ENCODE data around the gene PKN1. TPM values are rescaled to one million over a fixed set of nuclear protein-coding genes. Genes with fewer than 3 reads are reported as not detected.

The PKN1 gene
- total and polyA plus RNA-seq, 10 of the 15 experiments (the other 5 are each of a cell fraction or from before 2014, with no cell fraction given), result 1.0 to 189 (median 52.7) TPM

DNA sequence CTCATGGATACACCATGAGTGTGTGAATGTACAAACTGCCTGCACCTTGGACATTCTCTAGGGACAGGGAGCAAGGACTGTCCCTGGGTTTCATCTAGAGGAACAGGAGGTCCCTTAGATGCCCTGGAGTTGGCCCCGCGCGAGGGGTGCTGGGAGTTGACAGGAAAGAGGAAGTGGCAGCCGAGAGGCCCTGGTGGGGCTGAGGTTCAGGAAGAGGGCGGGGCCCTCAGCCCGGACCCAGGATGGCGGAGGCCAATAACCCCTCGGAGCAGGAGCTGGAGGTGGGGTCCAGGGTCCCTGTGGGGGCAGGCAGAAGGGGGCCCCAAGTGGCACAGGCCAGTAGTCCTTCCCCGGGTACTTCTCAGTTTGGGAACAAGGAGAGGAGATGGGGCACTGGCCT, 6.9 kb downstream of the PKN1 start (continued):
- TF ChIP-seq, protein P1, sequence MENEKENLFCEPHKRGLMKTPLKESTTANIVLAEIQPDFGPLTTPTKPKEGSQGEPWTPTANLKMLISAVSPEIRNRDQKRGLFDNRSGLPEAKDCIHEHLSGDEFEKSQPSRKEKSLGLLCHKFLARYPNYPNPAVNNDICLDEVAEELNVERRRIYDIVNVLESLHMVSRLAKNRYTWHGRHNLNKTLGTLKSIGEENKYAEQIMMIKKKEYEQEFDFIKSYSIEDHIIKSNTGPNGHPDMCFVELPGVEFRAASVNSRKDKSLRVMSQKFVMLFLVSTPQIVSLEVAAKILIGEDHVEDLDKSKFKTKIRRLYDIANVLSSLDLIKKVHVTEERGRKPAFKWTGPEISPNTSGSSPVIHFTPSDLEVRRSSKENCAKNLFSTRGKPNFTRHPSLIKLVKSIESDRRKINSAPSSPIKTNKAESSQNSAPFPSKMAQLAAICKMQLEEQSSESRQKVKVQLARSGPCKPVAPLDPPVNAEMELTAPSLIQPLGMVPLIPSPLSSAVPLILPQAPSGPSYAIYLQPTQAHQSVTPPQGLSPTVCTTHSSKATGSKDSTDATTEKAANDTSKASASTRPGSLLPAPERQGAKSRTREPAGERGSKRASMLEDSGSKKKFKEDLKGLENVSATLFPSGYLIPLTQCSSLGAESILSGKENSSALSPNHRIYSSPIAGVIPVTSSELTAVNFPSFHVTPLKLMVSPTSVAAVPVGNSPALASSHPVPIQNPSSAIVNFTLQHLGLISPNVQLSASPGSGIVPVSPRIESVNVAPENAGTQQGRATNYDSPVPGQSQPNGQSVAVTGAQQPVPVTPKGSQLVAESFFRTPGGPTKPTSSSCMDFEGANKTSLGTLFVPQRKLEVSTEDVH (IDR thresholded peaks at IDR 0.05; ENCODE audit: low read depth, partially characterized antibody), result peak; percentile 43
- TF ChIP-seq EED (IDR thresholded peaks at IDR 0.05; ENCODE audit: low read depth) (peak; percentile 66), POLR2AphosphoS5 (IDR thresholded peaks at IDR 0.05; ENCODE audit: low read length) (peak; percentile 77; the same call in 1 of the 2 replicates), NBN (IDR thresholded peaks at IDR 0.05) (peak; percentile 68; the same call in 1 of the 2 replicates), SMAD1 (IDR thresholded peaks at IDR 0.05; ENCODE audit: low read depth, partially characterized antibody) (no peak), CBX3 (IDR thresholded peaks at IDR 0.05; ENCODE audit: borderline replicate concordance, low read depth) (no peak), ZNF274 (IDR thresholded peaks at IDR 0.05; ENCODE audit: insufficient read depth, insufficient read length) (no peak), NR2C1 (IDR thresholded peaks at IDR 0.05) (peak; percentile 14; the same call in 1 of the 2 replicates), MTA2 (IDR thresholded peaks at IDR 0.05; ENCODE audit: low read depth) (0 out of 2 replicates have a peak, but pooled peaks have one; percentile 33), FOXM1 (IDR thresholded peaks at IDR 0.05; ENCODE audit: low read depth, low read length) (no peak), TCF12 (IDR thresholded peaks at IDR 0.05; ENCODE audit: low read depth, low read length) (no peak), NFYA (IDR thresholded peaks at IDR 0.05; ENCODE audit: borderline replicate concordance, low read depth, low read length) (no peak), SMAD5 (IDR thresholded peaks at IDR 0.05; ENCODE audit: low read depth) (peak; percentile 29; the same call in 1 of the 2 replicates), SREBF2 (IDR thresholded peaks at IDR 0.05; ENCODE audit: low read length) (no peak)
- TF ChIP-seq, protein P2, sequence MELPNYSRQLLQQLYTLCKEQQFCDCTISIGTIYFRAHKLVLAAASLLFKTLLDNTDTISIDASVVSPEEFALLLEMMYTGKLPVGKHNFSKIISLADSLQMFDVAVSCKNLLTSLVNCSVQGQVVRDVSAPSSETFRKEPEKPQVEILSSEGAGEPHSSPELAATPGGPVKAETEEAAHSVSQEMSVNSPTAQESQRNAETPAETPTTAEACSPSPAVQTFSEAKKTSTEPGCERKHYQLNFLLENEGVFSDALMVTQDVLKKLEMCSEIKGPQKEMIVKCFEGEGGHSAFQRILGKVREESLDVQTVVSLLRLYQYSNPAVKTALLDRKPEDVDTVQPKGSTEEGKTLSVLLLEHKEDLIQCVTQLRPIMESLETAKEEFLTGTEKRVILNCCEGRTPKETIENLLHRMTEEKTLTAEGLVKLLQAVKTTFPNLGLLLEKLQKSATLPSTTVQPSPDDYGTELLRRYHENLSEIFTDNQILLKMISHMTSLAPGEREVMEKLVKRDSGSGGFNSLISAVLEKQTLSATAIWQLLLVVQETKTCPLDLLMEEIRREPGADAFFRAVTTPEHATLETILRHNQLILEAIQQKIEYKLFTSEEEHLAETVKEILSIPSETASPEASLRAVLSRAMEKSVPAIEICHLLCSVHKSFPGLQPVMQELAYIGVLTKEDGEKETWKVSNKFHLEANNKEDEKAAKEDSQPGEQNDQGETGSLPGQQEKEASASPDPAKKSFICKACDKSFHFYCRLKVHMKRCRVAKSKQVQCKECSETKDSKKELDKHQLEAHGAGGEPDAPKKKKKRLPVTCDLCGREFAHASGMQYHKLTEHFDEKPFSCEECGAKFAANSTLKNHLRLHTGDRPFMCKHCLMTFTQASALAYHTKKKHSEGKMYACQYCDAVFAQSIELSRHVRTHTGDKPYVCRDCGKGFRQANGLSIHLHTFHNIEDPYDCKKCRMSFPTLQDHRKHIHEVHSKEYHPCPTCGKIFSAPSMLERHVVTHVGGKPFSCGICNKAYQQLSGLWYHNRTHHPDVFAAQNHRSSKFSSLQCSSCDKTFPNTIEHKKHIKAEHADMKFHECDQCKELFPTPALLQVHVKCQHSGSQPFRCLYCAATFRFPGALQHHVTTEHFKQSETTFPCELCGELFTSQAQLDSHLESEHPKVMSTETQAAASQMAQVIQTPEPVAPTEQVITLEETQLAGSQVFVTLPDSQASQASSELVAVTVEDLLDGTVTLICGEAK (IDR thresholded peaks at IDR 0.05; ENCODE audit: borderline replicate concordance), result peak; percentile 64; the same call in 1 of the 2 replicates
- TF ChIP-seq, protein P3, sequence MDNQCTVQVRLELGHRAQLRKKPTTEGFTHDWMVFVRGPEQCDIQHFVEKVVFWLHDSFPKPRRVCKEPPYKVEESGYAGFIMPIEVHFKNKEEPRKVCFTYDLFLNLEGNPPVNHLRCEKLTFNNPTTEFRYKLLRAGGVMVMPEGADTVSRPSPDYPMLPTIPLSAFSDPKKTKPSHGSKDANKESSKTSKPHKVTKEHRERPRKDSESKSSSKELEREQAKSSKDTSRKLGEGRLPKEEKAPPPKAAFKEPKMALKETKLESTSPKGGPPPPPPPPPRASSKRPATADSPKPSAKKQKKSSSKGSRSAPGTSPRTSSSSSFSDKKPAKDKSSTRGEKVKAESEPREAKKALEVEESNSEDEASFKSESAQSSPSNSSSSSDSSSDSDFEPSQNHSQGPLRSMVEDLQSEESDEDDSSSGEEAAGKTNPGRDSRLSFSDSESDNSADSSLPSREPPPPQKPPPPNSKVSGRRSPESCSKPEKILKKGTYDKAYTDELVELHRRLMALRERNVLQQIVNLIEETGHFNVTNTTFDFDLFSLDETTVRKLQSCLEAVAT (IDR thresholded peaks at IDR 0.05), result 0 out of 2 replicates have a peak, but pooled peaks have one; percentile 19
- TF ChIP-seq, protein P4, sequence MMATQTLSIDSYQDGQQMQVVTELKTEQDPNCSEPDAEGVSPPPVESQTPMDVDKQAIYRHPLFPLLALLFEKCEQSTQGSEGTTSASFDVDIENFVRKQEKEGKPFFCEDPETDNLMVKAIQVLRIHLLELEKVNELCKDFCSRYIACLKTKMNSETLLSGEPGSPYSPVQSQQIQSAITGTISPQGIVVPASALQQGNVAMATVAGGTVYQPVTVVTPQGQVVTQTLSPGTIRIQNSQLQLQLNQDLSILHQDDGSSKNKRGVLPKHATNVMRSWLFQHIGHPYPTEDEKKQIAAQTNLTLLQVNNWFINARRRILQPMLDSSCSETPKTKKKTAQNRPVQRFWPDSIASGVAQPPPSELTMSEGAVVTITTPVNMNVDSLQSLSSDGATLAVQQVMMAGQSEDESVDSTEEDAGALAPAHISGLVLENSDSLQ (IDR thresholded peaks at IDR 0.05), result peak; percentile 39
- TF ChIP-seq, protein P5, sequence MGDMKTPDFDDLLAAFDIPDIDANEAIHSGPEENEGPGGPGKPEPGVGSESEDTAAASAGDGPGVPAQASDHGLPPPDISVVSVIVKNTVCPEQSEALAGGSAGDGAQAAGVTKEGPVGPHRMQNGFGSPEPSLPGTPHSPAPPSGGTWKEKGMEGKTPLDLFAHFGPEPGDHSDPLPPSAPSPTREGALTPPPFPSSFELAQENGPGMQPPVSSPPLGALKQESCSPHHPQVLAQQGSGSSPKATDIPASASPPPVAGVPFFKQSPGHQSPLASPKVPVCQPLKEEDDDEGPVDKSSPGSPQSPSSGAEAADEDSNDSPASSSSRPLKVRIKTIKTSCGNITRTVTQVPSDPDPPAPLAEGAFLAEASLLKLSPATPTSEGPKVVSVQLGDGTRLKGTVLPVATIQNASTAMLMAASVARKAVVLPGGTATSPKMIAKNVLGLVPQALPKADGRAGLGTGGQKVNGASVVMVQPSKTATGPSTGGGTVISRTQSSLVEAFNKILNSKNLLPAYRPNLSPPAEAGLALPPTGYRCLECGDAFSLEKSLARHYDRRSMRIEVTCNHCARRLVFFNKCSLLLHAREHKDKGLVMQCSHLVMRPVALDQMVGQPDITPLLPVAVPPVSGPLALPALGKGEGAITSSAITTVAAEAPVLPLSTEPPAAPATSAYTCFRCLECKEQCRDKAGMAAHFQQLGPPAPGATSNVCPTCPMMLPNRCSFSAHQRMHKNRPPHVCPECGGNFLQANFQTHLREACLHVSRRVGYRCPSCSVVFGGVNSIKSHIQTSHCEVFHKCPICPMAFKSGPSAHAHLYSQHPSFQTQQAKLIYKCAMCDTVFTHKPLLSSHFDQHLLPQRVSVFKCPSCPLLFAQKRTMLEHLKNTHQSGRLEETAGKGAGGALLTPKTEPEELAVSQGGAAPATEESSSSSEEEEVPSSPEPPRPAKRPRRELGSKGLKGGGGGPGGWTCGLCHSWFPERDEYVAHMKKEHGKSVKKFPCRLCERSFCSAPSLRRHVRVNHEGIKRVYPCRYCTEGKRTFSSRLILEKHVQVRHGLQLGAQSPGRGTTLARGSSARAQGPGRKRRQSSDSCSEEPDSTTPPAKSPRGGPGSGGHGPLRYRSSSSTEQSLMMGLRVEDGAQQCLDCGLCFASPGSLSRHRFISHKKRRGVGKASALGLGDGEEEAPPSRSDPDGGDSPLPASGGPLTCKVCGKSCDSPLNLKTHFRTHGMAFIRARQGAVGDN (IDR thresholded peaks at IDR 0.05), result peak; percentile 99

All from GM12878 (cell line).